ENCODE results near the gene PSMD5.
"Not testable (repeated sequence)": the region's sequence is repeated elsewhere in the genome, so short reads cannot be mapped to it uniquely, and the experiment has no call there.

PSMD5 gene

GRCh38 chr9:120807607-120808379 is 34.9 kb downstream of the PSMD5 start:
- Histone ChIP-seq H3K27me3 (ENCODE audit: control insufficient read depth, insufficient read depth, low read length) (no peaks in the 10 kb centered on the region), H3K9ac (ENCODE audit: low read length) (no peak overlapping the region), H3K27ac (ENCODE audit: low read depth, low read length) (no peak overlapping the region), H3K36me3 (ENCODE audit: control insufficient read depth, insufficient read depth, low read length) (no peaks in the 10 kb centered on the region), H3K4me3 (ENCODE audit: low read length) (no peak overlapping the region), H3K4me1 (ENCODE audit: control insufficient read depth, insufficient read depth, low read length) (no peaks in the 10 kb centered on the region)

GRCh38 chr9:120804784-120805363 is 37.8 kb downstream of the PSMD5 start:
- H3K36me3 ChIP-seq (ENCODE audit: control insufficient read depth, insufficient read depth, low read length); H3K4me3 ChIP-seq (ENCODE audit: low read length); H3K27me3 ChIP-seq (ENCODE audit: control insufficient read depth, insufficient read depth, low read length); H3K27ac ChIP-seq (ENCODE audit: low read depth, low read length); H3K9ac ChIP-seq (ENCODE audit: low read length); H3K4me1 ChIP-seq (ENCODE audit: control insufficient read depth, insufficient read depth, low read length): not testable (repeated sequence)

GRCh38 chr9:120801441-120801840 is 41.3 kb downstream of the PSMD5 start:
- no peaks in the 10 kb centered on the region for H3K4me1 ChIP-seq (ENCODE audit: control insufficient read depth, insufficient read depth, low read length)
- no peak overlapping the region for H3K27ac ChIP-seq (ENCODE audit: low read depth, low read length)
- no peaks in the 10 kb centered on the region for H3K27me3 ChIP-seq (ENCODE audit: control insufficient read depth, insufficient read depth, low read length)
- H3K9ac ChIP-seq (ENCODE audit: low read length), result no peak overlapping the region
- H3K4me3 ChIP-seq (ENCODE audit: low read length), result no peak overlapping the region
- H3K36me3 ChIP-seq (ENCODE audit: control insufficient read depth, insufficient read depth, low read length), result no peaks in the 10 kb centered on the region

- H3K4me1 ChIP-seq (ENCODE audit: control insufficient read depth, insufficient read depth, low read length), result peaks cover 11% of the 10 kb centered on the region
- H3K27me3 ChIP-seq (ENCODE audit: control insufficient read depth, insufficient read depth, low read length), result no peaks in the 10 kb centered on the region
Observed at GRCh38 chr9:120792898-120793765, 49.6 kb downstream of the PSMD5 start, which contains the start of gene FBXW2. TSS of gene FBXW2 (minus strand) at chr9:120793416. CDS start at chr9:120788258, 5,158 bp downstream.

GRCh38 chr9:120791161-120791560 is 51.6 kb downstream of the PSMD5 start:
- Histone ChIP-seq H3K27ac (ENCODE audit: low read depth, low read length) (no peak overlapping the region), H3K4me1 (ENCODE audit: control insufficient read depth, insufficient read depth, low read length) (peaks cover 11% of the 10 kb centered on the region), H3K36me3 (ENCODE audit: control insufficient read depth, insufficient read depth, low read length) (no peaks in the 10 kb centered on the region), H3K9ac (ENCODE audit: low read length) (no peak overlapping the region), H3K4me3 (ENCODE audit: low read length) (no peak overlapping the region), H3K27me3 (ENCODE audit: control insufficient read depth, insufficient read depth, low read length) (no peaks in the 10 kb centered on the region)

More at GRCh38 chr9:120792898-120793765, 49.6 kb downstream of the PSMD5 start, which contains the start of gene FBXW2:
- peak within 1 kb of the TSS; percentile 94 for H3K9ac ChIP-seq (ENCODE audit: low read length)
- H3K4me3 ChIP-seq (ENCODE audit: low read length), result peak within 1 kb of the TSS; percentile 84
- no peaks in the 10 kb centered on the region for H3K36me3 ChIP-seq (ENCODE audit: control insufficient read depth, insufficient read depth, low read length)
- H3K27ac ChIP-seq (ENCODE audit: low read depth, low read length), result peak within 1 kb of the TSS; percentile 75

- Histone ChIP-seq H3K27ac (ENCODE audit: low read depth, low read length) (no peak overlapping the region), H3K4me1 (ENCODE audit: control insufficient read depth, insufficient read depth, low read length) (peaks cover 4% of the 10 kb centered on the region), H3K4me3 (ENCODE audit: low read length) (no peak overlapping the region), H3K36me3 (ENCODE audit: control insufficient read depth, insufficient read depth, low read length) (no peaks in the 10 kb centered on the region), H3K27me3 (ENCODE audit: control insufficient read depth, insufficient read depth, low read length) (no peaks in the 10 kb centered on the region), H3K9ac (ENCODE audit: low read length) (no peak overlapping the region)
Observed at GRCh38 chr9:120787933-120788332, 54.8 kb downstream of the PSMD5 start.

- Histone ChIP-seq H3K36me3 (ENCODE audit: control insufficient read depth, insufficient read depth, low read length) (no peaks in the 10 kb centered on the region), H3K4me3 (ENCODE audit: low read length) (no peak overlapping the region), H3K27me3 (ENCODE audit: control insufficient read depth, insufficient read depth, low read length) (no peaks in the 10 kb centered on the region), H3K4me1 (ENCODE audit: control insufficient read depth, insufficient read depth, low read length) (no peaks in the 10 kb centered on the region), H3K27ac (ENCODE audit: low read depth, low read length) (no peak overlapping the region), H3K9ac (ENCODE audit: low read length) (no peak overlapping the region)
Observed at GRCh38 chr9:120783602-120784047, 59.1 kb downstream of the PSMD5 start.

GRCh38 chr9:120781236-120781635 is 61.5 kb downstream of the PSMD5 start:
- H3K9ac ChIP-seq (ENCODE audit: low read length), result no peak overlapping the region
- peaks cover 12% of the 10 kb centered on the region for H3K36me3 ChIP-seq (ENCODE audit: control insufficient read depth, insufficient read depth, low read length)
- no peak overlapping the region for H3K27ac ChIP-seq (ENCODE audit: low read depth, low read length)
- H3K4me3 ChIP-seq (ENCODE audit: low read length), result no peak overlapping the region
- H3K4me1 ChIP-seq (ENCODE audit: control insufficient read depth, insufficient read depth, low read length), result no peaks in the 10 kb centered on the region
- no peaks in the 10 kb centered on the region for H3K27me3 ChIP-seq (ENCODE audit: control insufficient read depth, insufficient read depth, low read length)

- H3K36me3 ChIP-seq (ENCODE audit: control insufficient read depth, insufficient read depth, low read length), result peaks cover 19% of the 10 kb centered on the region
- H3K4me1 ChIP-seq (ENCODE audit: control insufficient read depth, insufficient read depth, low read length), result no peaks in the 10 kb centered on the region
- H3K4me3 ChIP-seq (ENCODE audit: low read length), result no peak overlapping the region
- H3K27ac ChIP-seq (ENCODE audit: low read depth, low read length), result no peak overlapping the region
- H3K9ac ChIP-seq (ENCODE audit: low read length), result no peak overlapping the region
- H3K27me3 ChIP-seq (ENCODE audit: control insufficient read depth, insufficient read depth, low read length), result no peaks in the 10 kb centered on the region
Observed at GRCh38 chr9:120780367-120780766, 62.4 kb downstream of the PSMD5 start.

- no peaks in the 10 kb centered on the region for H3K27me3 ChIP-seq (ENCODE audit: control insufficient read depth, insufficient read depth, low read length)
- no peaks in the 10 kb centered on the region for H3K4me1 ChIP-seq (ENCODE audit: control insufficient read depth, insufficient read depth, low read length)
- no peak overlapping the region for H3K9ac ChIP-seq (ENCODE audit: low read length)
- H3K36me3 ChIP-seq (ENCODE audit: control insufficient read depth, insufficient read depth, low read length), result peaks cover 22% of the 10 kb centered on the region
- no peak overlapping the region for H3K27ac ChIP-seq (ENCODE audit: low read depth, low read length)
- H3K4me3 ChIP-seq (ENCODE audit: low read length), result no peak overlapping the region
Observed at GRCh38 chr9:120779227-120779626, 63.5 kb downstream of the PSMD5 start.

GRCh38 chr9:120778758-120779157 is 64.0 kb downstream of the PSMD5 start:
- no peak overlapping the region for H3K27ac ChIP-seq (ENCODE audit: low read depth, low read length)
- no peaks in the 10 kb centered on the region for H3K27me3 ChIP-seq (ENCODE audit: control insufficient read depth, insufficient read depth, low read length)
- peaks cover 22% of the 10 kb centered on the region for H3K36me3 ChIP-seq (ENCODE audit: control insufficient read depth, insufficient read depth, low read length)
- no peak overlapping the region for H3K9ac ChIP-seq (ENCODE audit: low read length)
- no peak overlapping the region for H3K4me3 ChIP-seq (ENCODE audit: low read length)
- H3K4me1 ChIP-seq (ENCODE audit: control insufficient read depth, insufficient read depth, low read length), result no peaks in the 10 kb centered on the region

GRCh38 chr9:120777229-120777628 is 65.5 kb downstream of the PSMD5 start:
- H3K36me3 ChIP-seq (ENCODE audit: control insufficient read depth, insufficient read depth, low read length), result peaks cover 22% of the 10 kb centered on the region
- no peak overlapping the region for H3K9ac ChIP-seq (ENCODE audit: low read length)
- H3K4me3 ChIP-seq (ENCODE audit: low read length), result no peak overlapping the region
- no peaks in the 10 kb centered on the region for H3K4me1 ChIP-seq (ENCODE audit: control insufficient read depth, insufficient read depth, low read length)
- no peak overlapping the region for H3K27ac ChIP-seq (ENCODE audit: low read depth, low read length)
- no peaks in the 10 kb centered on the region for H3K27me3 ChIP-seq (ENCODE audit: control insufficient read depth, insufficient read depth, low read length)
